GM23248 (cell line): ENCODE data around the gene CNTNAP5.

ENCODE experiments used
- EZH2 ChIP-seq: fragments of 200-600 bp; sonication (generic); IDR thresholded peaks from 2 replicates; pipeline ENCODE4 v1.6.1; 2018; ENCODE audit warnings: antibody characterized with exemption, mild to moderate bottlenecking; ENCODE audit not compliant: insufficient read depth, poor library complexity, severe bottlenecking
- EZH2phosphoT487 ChIP-seq: fragments of 200-600 bp; sonication (generic); IDR thresholded peaks from 2 replicates; pipeline ENCODE4 v1.6.1; 2018; ENCODE audit warnings: antibody characterized with exemption, moderate library complexity, mild to moderate bottlenecking, low read depth; ENCODE audit not compliant: insufficient read depth

DNA sequence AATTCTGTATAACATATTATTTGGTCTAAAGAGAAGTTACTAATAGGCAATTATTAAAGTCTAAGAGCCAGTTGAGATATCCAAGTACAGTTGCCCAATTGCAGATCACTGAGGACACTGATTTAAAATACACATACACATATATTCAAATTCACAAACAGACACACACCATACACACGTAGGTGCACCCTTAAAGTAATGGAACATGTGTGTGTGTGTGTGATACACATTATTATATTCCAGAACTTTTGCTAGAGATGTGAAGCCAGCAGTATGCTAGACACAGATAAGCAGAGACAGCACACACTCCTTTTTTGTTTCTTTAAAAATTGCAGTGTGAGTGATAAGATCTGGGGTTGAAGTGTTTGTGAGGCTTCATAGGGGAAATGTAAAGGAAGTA lies 292.5 kb downstream of the CNTNAP5 start:
- TF ChIP-seq EZH2 (no peak), EZH2phosphoT487 (no peak)
